AG08396 (cell line): ENCODE data around the gene BRD3.

ENCODE experiments used
- DNase-seq: peaks from one replicate; pipeline ENCODE4 v3.0.0; 2012; ENCODE audit warnings: low spot score, mixed read lengths

BRD3 gene

DNA sequence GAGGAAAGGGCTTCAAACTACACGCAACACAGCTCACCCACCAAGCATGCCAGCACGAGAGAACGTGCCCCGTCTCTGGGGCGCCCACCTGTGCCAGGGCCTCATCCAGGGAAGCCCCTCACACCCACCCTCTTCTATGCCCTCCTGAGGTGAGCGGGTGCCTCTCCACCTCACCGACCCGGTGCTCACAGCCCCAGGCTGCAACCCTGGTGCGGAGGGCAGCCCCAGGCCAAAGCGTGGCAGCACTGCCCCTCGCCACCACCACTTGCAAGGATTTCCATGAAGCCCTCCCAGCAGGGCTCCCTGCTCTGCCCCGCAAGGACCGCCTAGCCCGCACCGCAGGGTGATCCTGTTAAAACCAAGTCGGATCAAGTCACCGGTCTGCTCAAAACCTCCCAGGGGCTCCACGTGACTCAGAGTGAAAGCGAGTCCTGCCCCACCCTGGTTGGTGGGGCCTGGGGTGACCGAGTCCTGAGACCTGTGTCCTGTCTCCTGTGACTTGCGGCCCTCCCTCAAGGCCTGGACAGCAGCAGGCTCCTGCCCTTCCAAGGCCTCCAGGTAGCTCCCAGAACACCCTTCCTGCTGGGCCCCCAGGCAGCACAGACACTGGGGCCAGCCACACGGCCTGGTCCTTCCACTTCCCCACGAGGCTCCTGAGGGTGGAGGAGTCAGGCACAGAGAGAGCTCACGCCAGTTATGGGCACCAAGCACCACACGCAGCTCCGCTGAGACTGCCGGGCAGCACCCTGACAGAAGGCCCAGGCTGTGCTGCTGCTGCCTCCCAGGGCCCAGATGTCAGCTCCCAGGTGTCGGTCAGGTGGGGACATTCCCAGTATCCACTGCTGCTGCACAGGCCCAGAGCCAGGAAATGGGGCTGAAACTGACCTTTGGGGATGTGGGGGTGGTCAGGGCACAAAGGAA, 12.7 kb downstream of the BRD3 start:
- DNase-seq = no peak

DNA sequence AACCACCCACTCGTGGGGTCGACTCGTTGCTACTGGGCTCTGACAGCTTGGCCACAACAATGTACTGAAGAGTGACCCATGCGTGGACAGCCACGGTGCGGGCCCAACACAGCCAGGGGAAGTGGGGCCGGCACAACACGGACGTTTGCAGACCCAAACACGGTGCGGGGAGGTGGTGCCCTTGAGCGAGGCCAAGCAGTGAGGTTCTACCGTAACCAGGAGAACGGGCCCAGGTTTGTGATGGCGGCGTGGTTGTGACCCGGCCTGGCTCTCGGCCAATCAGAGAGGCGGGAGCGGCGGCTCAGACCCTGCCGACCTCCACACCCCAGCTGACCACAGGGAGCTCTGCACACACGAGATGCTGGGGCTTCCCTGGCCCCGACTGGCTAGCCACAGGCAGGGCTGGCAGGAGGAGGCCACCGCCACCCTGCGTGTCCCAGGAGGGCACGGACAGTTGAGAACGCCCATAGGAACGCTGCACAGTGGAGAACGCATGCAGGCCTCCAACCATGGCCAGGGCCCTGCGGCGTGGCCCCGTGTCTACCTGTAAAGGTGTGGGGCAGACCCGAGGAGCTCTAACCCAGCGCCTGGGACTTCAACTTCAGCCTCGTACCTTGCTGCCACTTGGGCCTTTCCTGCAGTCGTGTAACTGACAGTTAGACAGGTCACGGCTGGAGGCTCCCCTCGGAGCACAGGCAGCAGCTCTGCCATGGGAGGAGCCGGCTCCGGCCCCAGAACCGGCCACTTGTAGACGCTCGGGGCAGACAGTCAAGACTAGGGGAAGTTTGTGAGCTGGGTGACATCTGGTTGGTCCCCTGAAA, 13.7 kb downstream of the BRD3 start:
- DNase-seq = no peak

DNA sequence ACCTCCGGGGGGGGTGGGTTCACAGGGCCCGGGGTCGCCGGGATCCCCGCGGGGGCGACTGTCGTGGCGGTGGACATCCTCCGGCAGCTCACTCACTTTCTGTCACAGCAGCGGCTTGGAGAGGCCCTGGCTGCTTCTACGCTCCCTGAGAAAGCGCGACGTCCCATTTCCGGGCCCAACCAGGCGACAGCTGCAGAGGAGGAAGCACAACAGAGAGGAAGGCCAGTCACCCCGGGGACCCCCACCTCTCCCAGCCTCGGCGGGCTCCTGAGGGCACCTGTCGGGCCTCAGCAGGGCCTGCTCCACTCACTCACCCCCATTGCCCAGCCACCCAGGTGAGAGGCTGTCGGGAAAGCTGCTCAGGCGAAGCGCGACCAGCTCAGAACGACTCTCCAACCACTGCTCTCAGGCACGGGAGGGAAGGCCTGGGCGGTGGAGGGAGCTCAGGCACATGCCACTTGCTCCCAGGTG, 14.4 kb downstream of the BRD3 start:
- no peak for DNase-seq

DNA sequence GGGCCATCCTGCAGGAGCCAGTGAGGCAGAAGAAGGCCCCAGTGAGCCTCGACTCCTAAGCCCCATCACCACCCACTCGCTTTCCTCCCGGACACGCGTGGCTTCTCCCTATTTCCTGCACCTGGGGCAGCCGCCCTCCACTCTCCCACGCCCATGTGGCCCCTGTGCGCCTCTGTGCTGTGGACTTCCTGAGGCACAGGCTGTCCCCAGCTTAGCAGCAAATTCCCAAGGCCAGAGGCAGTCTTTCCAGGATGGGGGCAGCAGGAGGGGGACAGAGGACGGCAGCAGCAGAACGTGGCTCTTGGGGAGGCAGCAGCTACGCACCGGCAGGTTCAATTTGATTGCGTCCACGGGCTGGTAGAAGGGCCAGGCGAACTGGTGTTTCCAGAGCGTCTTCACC, 14.9 kb downstream of the BRD3 start:
- no peak for DNase-seq

DNA sequence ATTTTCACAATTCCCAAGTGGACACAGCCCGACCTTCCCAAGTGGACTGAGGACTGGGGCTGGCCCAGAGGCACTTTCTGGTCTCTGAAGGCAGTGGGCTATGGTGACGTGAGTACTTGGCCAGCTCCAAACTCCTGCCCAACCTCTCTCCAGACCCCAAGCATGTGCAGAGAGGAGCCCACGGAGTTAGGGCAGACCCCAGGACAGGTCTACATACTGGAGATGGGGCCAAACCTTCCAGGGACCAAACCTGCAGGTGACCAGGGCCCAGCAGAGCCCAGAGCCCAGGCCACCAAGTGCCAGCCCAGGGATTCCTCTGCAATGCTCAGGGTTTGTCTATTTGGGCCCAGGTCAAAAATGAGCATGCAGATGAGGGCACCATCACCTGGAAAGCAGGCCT, 15.3 kb downstream of the BRD3 start:
- no peak for DNase-seq

DNA sequence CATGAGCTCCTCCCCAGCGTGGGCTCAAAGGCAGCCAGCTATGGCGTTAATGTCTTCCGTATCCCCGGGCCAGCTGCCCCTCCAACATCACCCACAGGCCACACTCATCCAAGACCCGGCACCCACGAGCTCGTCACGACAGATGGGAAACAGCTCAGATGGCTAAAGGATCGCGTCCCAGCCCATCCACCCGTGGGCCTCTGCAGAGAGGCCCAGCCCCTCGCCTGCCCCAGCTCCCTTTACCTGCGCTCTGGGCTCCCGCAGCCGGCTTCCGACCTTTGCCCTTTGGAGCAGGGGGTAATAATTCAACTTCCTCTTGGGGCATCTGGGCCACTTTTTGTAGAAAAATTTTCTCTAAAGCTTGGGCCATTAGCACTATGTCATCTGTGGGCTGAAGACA, 16.5 kb downstream of the BRD3 start:
- DNase-seq = no peak

DNA sequence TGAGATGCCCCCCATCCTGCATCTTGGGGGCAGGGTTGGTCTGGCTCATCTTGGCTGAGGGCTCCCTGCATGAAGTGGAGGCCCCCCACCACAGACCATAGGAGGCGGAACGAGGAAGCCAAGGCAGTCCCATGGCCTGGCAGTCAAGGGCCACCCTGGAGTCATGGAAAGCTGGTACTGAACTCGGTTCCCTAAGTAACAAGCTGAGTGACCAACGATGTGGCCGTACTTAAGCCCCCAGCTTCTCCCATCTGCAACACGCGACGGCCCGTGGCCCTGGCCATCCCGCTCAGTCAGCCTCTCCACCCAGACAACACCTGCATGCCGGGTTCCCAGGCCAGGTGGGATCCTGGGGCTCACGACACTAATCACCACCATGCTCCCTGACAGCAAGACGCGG, 17.1 kb downstream of the BRD3 start:
- no peak for DNase-seq

DNA sequence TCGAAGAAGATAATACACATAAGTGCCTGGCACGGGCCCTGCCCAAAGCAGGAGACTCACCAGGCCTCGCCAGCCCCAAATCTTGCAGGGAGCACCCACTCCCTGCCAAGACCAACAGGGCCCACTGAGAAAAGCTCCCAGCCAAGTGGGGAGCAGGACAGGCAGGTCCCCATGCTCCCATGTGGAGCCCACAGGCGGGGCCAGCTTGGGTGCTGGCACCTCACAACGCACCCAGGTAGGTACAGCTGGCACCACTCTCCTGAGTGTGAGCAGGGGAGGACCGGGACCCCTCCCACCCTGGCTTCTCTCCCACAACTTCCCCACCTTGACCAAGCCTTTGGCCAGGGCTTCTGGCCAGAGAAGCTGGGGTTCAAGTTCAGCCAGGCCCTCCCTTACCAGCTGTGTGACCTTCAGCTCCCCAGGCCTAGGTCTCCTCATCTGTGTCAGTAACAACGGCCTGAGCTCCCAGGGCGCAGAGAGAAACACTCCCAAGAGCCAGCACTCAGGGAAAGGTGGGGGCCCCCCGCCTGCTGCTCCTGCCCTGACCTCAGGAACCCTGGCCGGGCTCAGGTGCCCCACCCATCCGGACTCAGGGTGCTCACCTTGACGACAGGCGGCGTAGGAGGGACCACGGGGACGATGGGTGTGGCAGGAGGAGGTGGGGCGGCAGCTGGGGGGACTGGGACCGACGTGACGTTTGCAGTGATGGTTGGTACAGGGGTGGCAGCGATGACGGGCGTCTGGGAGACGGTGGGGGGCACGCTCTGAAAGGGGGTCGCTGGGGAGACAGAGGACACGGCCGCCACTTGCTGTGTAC, 17.8 kb downstream of the BRD3 start:
- no peak for DNase-seq

DNA sequence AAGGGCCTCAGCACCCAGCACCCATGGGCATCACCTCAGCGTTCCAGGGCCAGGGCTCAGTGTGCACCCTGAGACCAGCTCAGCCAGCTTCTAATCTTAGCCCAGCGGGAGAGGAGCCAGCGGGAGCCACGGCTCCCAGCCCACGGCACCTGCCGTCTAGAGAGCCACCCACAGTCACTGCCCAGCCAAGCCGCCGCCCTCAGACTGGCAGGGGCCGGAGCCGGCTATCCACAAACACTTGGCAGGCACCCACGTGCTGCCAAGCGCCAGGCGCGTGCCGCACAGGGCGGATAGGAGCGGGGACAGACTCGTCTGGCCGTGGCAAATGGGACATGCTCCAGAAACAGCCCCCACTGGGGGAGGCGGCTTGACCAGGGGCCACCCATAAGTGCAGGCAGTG, 18.6 kb downstream of the BRD3 start:
- no peak for DNase-seq

DNA sequence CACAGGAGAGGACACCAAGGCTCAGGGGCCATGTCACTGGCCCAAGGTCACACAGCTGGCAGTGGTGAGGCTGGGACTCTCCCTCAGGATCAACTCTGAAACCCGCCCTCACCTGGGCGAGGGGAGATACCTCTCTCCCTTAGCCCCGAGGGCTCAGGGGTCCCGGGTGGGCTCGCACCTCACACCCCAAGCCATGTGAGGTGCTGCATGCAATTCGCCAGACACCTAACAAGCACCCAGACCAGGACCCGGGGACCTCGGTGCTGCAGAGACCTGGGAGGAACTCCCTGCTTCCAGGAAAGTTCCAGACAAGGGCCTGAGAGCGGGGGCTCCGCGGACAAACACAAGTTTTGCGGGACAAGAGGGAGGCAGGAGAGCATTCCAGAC, 19.3 kb downstream of the BRD3 start:
- DNase-seq = no peak

DNA sequence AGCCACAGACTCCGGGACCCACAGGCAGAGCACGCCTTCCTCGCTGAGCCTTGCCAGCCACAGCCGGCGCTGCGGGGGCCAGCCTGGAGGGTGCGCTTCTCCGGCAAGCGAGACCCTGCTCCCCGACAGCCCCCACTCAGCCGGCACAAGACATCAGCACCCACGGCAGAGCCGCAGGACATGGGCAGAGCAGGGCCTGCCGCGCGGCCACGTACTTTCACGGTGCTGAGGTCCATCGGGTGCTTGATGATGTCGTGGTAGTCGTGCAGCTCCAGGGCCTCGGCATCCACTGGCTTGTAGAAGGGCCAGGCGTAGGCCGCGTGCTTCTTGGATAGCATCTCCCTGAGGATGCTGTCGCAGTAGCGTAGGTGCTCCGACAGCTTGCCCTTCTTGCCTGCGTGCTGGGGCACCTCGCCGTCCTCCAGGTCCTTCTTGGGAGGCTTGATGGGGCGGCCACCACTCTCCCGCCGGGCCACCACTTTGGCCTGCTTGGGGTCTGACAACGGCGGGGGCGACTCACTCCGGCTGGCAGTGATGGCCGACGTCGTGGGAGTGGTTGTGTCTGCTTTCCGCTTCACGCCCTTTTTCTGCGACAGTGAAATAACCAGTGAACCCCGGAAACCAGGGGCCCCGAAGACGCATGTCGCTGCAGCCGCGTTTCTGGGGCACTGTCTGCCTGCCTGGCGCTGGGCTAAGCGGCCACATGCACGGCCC, 19.8 kb downstream of the BRD3 start:
- no peak for DNase-seq

DNA sequence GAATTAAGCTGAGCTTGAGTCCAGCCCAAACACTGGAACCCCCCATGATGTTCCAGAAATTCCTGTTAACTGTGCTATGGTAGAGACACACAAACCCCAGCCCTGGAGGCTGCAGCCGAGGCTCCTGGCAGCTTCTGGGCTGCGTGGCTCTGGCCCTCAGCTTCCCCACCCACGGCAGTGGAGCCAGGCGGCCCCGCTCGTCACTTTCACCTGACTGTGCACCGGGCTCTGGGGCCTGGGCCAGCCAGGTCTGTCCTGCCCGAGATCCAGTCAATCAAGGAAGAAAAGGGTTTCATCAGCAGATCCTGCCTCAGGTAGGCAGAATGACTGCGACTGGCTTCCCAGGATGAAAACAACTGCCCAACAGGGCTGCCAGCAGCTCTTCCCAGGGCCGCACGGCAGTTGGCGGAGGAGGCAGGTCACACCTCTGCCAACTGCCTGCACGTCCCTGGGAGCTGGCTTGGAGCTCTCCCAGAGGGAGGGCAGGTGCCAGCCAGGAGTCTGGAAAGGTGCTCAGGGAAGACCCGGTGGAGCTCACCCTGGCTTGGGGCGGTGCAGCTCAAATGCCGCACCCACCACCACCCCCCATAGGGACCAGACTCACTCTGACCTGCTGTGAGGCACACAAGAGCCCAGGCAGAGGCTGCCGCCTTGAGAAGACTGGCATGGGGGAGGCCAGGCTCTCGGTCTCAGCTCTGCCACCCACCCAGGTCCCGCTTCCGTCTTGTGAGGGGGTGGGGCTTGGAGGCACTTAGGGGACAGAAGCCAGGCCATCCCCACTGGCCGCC, 20.7 kb downstream of the BRD3 start:
- no peak for DNase-seq

DNA sequence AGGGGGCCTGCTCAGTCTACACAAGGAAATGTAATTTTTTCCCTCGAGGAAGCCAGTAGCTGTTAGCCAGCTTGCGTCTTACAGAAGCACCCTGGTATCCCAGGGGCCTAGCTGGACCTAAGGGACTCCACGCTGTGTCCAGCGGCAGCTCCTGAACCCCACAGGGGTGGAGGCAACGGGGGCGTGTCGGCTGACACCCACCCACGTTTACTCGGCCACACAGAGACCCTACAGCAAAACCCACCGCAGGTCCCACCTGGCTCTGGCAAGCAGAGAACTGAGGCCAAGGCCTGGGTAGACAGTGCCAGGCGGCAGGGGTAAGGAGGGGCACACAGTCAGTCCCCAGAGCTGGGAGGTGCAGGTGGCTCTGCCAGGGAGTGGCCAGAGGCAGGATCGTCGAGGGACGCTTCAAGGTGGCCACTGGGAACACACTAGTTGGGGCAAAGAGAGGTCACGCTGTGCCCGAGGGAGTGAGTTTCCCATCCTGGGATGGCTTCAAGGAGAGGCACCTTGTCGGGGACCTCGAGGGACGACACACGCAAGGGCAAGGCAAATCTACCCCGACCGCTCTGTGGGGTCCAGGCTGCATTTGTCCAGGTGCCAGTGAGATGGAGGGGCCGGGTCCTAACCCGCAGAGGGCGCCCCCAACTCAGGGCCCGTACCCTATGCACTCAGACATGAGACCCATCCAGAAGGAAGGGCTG, 21.8 kb downstream of the BRD3 start:
- no peak for DNase-seq

DNA sequence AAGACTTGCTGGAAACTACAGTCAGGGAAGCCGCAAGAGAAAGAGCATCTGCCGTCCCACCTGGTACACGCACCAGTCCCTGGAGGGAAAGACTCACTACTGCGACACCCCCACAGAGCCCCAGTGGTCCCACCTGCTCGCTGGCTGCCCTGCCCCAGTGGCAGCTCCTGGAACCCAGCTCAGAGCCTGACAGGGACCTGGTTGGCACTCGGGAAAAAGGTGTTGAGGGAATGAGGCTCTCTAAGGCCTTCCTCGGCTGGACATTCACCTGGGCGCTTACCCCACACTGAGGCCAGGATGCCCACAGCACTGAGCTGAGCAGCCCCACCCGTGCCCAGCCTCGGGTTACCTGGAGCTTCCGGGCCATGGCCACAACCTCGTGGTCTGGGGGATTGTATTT, 22.9 kb downstream of the BRD3 start:
- DNase-seq = no peak

DNA sequence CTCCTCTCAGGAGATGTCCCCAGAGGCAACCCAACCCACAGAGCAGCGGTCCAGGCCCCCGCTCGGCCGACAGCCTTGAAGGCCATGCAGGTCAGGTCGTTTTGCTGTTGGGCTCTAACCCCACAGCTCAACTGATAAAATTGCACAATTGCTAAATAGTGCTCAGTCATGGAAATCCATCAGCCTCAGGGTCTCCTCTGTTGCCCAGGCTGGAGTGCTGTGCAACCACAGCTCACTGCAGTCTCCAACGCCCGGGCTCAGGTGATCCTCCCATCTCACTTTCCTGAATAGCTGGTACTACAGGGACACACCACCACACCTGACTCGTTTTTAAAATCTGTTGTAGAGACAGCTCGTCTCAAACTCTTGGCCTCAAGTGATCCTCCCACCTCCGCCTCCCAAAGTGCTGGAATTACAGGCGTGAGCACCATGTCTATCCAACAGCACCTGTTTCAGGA, 24.3 kb downstream of the BRD3 start:
- no peak for DNase-seq

DNA sequence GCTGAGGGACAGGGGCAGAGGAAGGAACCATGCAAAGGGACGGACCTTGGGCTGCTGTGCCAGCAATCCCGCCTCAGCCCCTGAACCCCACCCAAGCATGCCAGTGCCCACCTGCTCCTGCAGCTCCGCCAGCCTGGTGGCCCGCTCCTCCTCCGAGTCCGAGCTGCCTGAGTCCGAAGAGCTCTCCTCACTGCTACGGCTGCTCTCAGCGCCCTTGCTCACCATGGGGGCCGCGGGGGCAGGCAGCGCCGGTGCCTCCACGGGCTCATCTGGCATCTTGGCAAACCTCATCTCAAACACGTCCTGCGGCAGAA, 26.2 kb downstream of the BRD3 start:
- no peak for DNase-seq

DNA sequence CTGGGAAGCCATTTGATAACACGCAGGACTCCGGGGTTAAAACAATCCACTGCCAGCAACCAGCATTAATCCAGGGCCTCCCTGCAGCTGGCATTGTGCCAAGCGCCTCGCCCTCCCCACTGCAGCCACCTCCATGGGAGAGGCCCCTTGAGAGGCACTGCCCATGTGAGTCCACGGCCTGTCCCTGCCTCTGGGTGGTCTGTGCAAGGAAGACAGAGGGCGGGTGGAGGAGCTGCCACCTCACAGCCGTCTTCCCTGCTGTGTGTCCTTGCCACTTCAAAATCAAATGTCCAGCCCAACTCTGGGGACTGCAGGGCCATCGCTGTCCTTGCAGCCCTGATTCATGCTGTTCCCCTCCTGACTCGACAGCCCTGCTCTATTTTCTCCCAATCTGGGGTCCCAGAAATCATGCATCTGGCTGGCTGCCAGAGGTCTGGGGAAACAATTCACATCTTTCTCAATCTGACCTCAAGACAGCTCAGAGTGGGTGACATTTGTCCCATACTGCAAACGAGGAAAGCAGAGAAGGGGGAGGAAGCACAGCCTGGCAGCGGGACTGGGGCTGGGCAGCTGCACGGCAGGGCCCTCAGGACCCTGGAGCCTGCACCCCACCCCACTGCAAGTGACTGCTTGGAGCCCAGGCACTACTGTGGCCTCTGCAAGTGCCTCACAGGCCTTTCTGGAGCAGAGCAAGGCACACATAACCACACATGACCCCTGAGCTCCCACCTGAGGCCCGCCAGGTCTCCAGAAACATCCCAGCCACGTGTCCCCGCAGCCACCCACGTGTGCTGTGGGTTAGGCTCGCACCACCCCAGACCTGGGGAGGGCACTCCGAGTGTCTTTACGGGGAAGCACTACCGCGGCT, 26.8 kb downstream of the BRD3 start:
- DNase-seq = no peak

DNA sequence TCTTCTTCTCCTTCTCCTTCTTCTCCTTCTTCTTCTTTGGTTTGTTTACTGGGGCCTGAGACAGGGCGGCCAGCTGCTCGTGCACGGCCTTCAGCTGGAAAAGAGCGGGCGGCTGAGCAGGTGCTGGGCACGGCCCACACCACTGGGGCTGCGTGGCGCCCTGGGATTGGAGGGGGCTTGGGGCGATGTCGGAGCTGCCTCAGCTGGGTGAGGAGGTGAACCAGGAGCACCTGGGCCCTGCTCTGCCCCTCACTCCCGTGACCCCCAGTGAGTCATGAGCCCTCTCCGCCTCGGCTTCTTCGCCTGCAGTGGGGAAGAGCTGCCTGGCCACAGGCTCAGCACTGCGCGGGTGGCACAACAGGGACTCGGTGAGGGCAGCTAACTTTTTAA, 27.7 kb downstream of the BRD3 start:
- DNase-seq = no peak
